Adrenal gland (tissue), 12 donors: Measurements from ENCODE around the gene ASXL2. TPM values are rescaled to one million over a fixed set of nuclear protein-coding genes. Genes with fewer than 3 reads are reported as not detected.
"Not testable (repeated sequence)": the region's sequence is repeated elsewhere in the genome, so short reads cannot be mapped to it uniquely, and the experiment has no call there.

Experiments used
- DNase-seq, 7 donors: peaks; one replicate each; pipeline ENCODE4 v3.0.0-alpha.2; 2019 to 2020
- H3K27ac ChIP-seq, 5 donors: fragments of 200-600 bp; sonication (generic) in 4 of 5; 1 replicate in 3 of 5; 2 replicates in 2 of 5; pipeline versions ENCODE4 v1.5.1 to v1.8.0; 2016 to 2020; ENCODE audit warnings: mild to moderate bottlenecking in 1 of 5
- H3K27me3 ChIP-seq: fragments of 200-600 bp; 2 replicates; pipeline ENCODE4 v1.8.0; 2021
- H3K36me3 ChIP-seq, 2 donors: fragments of 200-600 bp; replicated peaks in 1 of 2; 1 replicate in 1 of 2; 2 replicates in 1 of 2; pipeline versions ENCODE4 v1.5.1 to v1.8.0; 2018 to 2022
- H3K4me1 ChIP-seq, 2 donors: fragments of 200-600 bp; replicated peaks in 1 of 2; 1 replicate in 1 of 2; 2 replicates in 1 of 2; pipeline versions ENCODE4 v1.5.1 to v1.8.0; 2018 to 2021
- H3K4me3 ChIP-seq, 4 donors: fragments of 200-600 bp; sonication (generic) in 3 of 4; one replicate each; pipeline ENCODE4 v1.5.1; 2016 to 2018
- H3K9me3 ChIP-seq, 3 donors: fragments of 200-600 bp; sonication (generic) in 1 of 3; replicated peaks in 1 of 3; 1 replicate in 2 of 3; 2 replicates in 1 of 3; pipeline versions ENCODE4 v1.5.1 to v1.8.0; 2016 to 2021
- POLR2A ChIP-seq, 2 donors: fragments of 450-650 bp; IDR thresholded peaks; one replicate each; pipeline ENCODE4 v1.6.1; 2017; ENCODE audit warnings: antibody characterized with exemption in 2 of 2, mild to moderate bottlenecking in 2 of 2, moderate library complexity in 1 of 2
- WGBS, 4 donors: extraction: QIAGEN DNeasy Blood & Tissue Kit in 2 of 4; methylation state at CpG; one replicate each; pipeline versions ENCODE4 v1.1.5 to v1.1.7; 2013 to 2017; 5-methylcytosine and 5-hydroxymethylcytosine counted together
- intact Hi-C, 2 donors: fragments of 100-400 bp; cut with DNase I; formaldehyde crosslinking; loops; one replicate each; pipeline versions ENCODE4 v1.14.1 to v1.15.0; 2022 to 2023
- polyA plus RNA-seq, 3 donors: library from polyadenylated mRNA; stranded (reverse); fragments of 200-250 nt in 2 of 3; fragments of 350-450 nt in 1 of 3; fragmentation: Illumina TruSeq in 1 of 3; extraction: RNeasy Lipid Tissue Mini Kit (QIAGEN cat#74804) in 1 of 3; gene quantifications; one replicate each; pipeline ENCODE4 v1.2.3, GENCODE V29; 2013 to 2014
- total RNA-seq, 9 donors: library from RNA; depleted of rRNA in 4 of 9; stranded (reverse); fragments of >200 nt in 4 of 9; fragments of 120-200 nt in 1 of 9; fragmentation: NEBNext Ultra II Directional in 1 of 9; extraction: Animal tissue kit (Norgen Biotek cat#: 25700) in 1 of 9; gene quantifications; one replicate each; pipeline versions ENCODE4 v1.1.0 to v1.2.4, GENCODE V29; 2013 to 2023
- TF ChIP-seq, protein P1 (sequence below), 6 experiments: fragments of 450-650 bp in 4 of 6; fragments of 200-600 bp in 2 of 6; sonication (generic) in 1 of 6; IDR thresholded peaks; 1 replicate in 5 of 6; 2 replicates in 1 of 6; pipeline versions ENCODE4 v1.5.1 to v1.8.0; 2016 to 2021; ENCODE audit warnings: antibody characterized with exemption in 6 of 6, mild to moderate bottlenecking in 2 of 6, moderate library complexity in 1 of 6
- donor health status: healthy with polysubstance abuse.
- donor health status: Bipolar disorder and iron deficiency.
- donor health status: DM: yes; HTN: yes; CAD: no.
- donor health status: DM: no; HTN: no; CAD: no.
- donor health status: DM: no; HTN: no; CAD: no.
- donor health status: DM: yes; HTN: yes; CAD: no.

Gene ASXL2
- total and polyA plus RNA-seq, 12 donors: 1.4 to 41.8 (median 20.9) TPM

DNA sequence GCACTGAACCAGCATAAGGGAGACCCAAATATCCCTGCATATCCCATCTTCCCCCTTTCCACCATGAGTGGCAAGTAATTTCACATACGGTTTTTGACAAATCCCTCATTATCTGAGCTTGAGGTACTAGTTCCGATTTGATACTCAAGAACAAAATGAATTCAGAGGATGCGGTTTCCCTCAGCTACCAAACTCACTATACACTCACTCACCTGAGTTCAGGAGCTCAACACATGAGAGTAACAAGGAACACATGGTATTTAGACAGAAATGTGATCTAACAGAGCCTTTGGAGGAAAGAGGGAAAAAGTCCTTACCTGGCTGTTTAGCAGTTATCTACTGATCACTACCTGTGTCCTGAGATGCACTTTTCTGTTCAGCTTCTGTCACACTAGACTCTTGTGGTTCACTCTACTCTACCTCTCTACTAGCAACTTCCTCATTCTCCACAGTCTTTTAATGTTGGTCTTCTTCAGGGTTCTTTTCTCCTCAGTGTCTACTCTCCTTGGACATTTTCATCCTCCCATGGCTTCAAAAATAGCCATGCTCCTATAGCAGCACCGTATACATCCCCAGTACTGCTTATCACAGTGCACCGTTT lies 25.1 kb downstream of the ASXL2 start:
- intact Hi-C loops: no loop called here
- H3K27ac ChIP-seq: no peak overlapping the region
- DNase-seq: no peak

DNA sequence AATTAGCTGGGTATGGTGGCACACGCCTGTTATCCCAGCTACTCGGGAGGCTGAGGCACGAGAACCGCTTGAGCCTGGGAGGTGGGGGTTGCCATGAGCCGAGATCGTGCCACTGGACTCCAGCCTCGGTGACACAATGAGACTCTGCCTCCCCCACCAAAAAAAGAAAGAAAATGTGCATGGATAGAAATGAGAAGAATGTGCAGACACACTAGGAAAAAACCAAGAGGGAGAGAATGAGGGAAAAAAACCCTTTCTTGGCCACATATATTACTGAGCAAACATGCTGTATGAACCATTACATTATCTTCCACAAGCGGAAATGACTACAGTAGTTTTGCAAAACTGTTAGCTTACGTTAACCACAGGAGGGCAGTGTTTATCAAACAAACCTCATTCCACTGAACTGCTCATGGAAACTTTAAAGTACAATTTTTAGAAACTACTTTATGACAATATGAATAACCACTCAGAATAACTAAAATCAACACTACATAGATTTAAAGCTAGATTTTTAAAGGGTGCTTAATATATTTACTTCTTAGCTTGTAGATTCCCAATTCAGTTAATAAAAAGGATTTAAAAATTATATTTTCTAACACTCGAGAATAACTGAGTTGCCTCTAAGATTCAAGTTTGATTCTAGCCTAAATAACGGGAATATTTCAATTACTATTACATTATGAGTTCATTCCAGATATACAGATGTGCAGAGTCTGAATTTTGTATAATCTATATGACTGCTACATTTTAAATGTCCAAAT lies 26.4 kb downstream of the ASXL2 start:
- Histone ChIP-seq H3K27ac (peak overlapping the region in 1 of 5 donors; percentile 33), H3K4me3 (no peak overlapping the region), H3K27me3 (no peaks in the 10 kb centered on the region), H3K4me1 (peaks cover 6 to 26% of the 10 kb centered on the region in 2 donors), H3K36me3 (no peaks in the 10 kb centered on the region), H3K9me3 (no peaks in the 10 kb centered on the region)
- TF ChIP-seq, protein P1, sequence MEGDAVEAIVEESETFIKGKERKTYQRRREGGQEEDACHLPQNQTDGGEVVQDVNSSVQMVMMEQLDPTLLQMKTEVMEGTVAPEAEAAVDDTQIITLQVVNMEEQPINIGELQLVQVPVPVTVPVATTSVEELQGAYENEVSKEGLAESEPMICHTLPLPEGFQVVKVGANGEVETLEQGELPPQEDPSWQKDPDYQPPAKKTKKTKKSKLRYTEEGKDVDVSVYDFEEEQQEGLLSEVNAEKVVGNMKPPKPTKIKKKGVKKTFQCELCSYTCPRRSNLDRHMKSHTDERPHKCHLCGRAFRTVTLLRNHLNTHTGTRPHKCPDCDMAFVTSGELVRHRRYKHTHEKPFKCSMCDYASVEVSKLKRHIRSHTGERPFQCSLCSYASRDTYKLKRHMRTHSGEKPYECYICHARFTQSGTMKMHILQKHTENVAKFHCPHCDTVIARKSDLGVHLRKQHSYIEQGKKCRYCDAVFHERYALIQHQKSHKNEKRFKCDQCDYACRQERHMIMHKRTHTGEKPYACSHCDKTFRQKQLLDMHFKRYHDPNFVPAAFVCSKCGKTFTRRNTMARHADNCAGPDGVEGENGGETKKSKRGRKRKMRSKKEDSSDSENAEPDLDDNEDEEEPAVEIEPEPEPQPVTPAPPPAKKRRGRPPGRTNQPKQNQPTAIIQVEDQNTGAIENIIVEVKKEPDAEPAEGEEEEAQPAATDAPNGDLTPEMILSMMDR (IDR thresholded peaks at IDR 0.05): peak; percentile 55 to 90 (median 80)
- TF ChIP-seq POLR2A (IDR thresholded peaks at IDR 0.05): no peak
- 33 to 39% (median 35%) methylated on average over 11 of the region's 11 CpGs for WGBS, 4 donors
- peak in 2 of 7 donors; percentile 20 to 27 for DNase-seq
- intact Hi-C loops: no loop called here

More for the DNA sequence above, 25.1 kb downstream of the ASXL2 start:
- H3K4me1 ChIP-seq: peaks cover 6 to 26% of the 10 kb centered on the region in 2 donors
- no peak overlapping the region for H3K4me3 ChIP-seq
- no peaks in the 10 kb centered on the region for H3K27me3 ChIP-seq
- 77 to 86% (median 82%) methylated on average over 5 of the region's 5 CpGs for WGBS, 4 donors
- H3K36me3 ChIP-seq: no peaks in the 10 kb centered on the region
- TF ChIP-seq, protein P1 (IDR thresholded peaks at IDR 0.05): no peak
- no peak for TF ChIP-seq POLR2A (IDR thresholded peaks at IDR 0.05)
- no peaks in the 10 kb centered on the region for H3K9me3 ChIP-seq

DNA sequence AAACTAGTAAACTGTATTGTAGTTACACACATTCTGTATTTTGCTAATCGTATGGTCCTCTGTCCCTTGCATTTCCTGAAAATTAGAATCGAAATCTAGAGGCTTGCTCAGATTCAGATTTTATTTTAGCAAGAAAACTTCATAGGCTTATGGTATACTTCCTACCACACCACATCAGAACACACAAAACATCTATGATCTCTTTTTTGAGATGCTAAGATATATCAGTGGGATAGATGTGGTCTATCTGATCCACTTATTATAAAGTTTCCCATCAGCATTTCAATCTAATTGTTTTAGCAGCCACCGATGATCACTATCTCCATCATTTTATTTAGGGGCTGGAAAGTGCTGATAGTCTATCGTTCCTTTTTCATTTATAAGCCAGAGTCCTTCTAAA lies 27.9 kb downstream of the ASXL2 start:
- 62 to 74% (median 68%) methylated on average over 4 of the region's 4 CpGs for WGBS, 4 donors
- H3K4me3 ChIP-seq, H3K27me3 ChIP-seq, H3K9me3 ChIP-seq, H3K36me3 ChIP-seq, intact Hi-C loops, DNase-seq, H3K27ac ChIP-seq: not testable (repeated sequence)
- peaks cover 6 to 25% of the 10 kb centered on the region in 2 donors for H3K4me1 ChIP-seq

DNA sequence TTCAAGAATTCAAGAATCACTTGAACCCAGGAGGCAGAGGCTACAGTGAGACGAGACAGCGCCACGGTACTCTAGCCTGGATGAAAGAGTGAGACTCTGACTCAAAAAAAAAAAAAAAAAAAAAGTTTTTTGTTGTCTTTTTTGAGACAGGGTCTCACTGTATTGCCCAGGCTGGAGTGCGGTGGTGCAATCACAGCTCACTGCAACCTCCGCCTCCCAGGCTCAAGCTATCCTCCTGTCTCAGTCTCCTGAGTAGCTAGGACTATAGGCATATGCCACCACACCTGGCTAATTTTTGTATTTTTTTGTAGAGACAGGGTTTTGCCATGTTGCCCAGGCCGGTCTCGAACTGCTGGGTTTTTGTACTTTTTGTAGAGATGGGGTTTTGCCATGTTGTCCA lies 28.9 kb downstream of the ASXL2 start:
- intact Hi-C loops: not testable (repeated sequence)
- WGBS, 4 donors: 94 to 99% (median 96%) methylated on average over 7 of the region's 7 CpGs

DNA sequence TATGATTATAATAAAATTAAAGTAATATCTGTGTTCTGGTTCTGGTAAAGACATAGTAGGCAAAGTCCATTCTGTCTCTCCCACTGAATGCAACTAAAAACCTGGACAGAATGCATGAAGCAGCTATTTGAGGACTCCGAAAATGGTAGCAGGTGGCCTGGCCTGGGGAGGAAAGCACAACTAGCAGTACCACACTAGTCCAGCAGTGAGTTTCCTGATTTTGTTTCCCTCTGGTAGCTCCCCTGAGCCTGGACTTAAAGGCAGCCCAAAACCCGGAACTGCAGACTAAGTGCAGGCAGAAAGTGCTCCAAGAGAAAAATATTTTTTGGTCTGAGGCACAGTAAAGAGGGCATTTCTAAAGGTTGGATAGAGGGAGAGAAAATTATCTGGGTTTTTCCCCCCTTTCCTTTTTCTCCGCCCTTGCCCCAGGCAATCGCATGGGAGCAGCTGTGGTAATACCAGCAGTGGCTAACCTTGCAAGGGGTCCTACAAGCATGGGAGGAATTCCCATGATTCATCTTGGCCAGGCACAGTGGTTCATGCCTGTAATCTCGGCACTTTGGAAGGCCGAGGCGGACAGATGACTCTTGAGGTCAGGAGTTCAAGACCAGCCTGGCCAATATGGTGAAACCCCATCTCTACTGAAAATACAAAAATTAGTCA lies 32.3 kb downstream of the ASXL2 start:
- intact Hi-C loops: no loop called here
- Histone ChIP-seq H3K27me3 (no peaks in the 10 kb centered on the region), H3K27ac (no peak overlapping the region), H3K36me3 (no peaks in the 10 kb centered on the region), H3K9me3 (no peaks in the 10 kb centered on the region), H3K4me1 (no peaks in the 10 kb centered on the region), H3K4me3 (no peak overlapping the region)
- DNase-seq: peak in 2 of 7 donors; percentile 26 to 37
- TF ChIP-seq POLR2A (IDR thresholded peaks at IDR 0.05): no peak
- TF ChIP-seq, protein P1 (IDR thresholded peaks at IDR 0.05): no peak
- WGBS, 4 donors: 68 to 76% (median 74%) methylated on average over 7 of the region's 7 CpGs

More for the DNA sequence above, 28.9 kb downstream of the ASXL2 start:
- not testable (repeated sequence) for H3K9me3 ChIP-seq, DNase-seq, H3K36me3 ChIP-seq, H3K27ac ChIP-seq, H3K4me3 ChIP-seq, H3K27me3 ChIP-seq
- H3K4me1 ChIP-seq: peaks cover 0 to 15% of the 10 kb centered on the region in 2 donors
